HG03064 (cell line): ENCODE measurements around the gene SEMA4D.

Source experiments
- ATAC-seq: cut with Tn5 transposase; IDR thresholded peaks from one replicate; pipeline ENCODE4 v1.9.1; 2021; ENCODE audit warnings: low read depth; ENCODE audit not compliant: unreplicated experiment

SEMA4D gene

GRCh38 chr9:89395931-89396710 is 101.8 kb downstream of the SEMA4D start:
- ATAC-seq, result no peak

- no peak for ATAC-seq
Observed at GRCh38 chr9:89394412-89394811, 103.5 kb downstream of the SEMA4D start.

GRCh38 chr9:89391585-89391984 is 106.3 kb downstream of the SEMA4D start:
- ATAC-seq, result no peak

GRCh38 chr9:89390578-89391116 is 107.3 kb downstream of the SEMA4D start:
- ATAC-seq, result no peak

- no peak for ATAC-seq
Observed at GRCh38 chr9:89390068-89390555, 107.8 kb downstream of the SEMA4D start.

- no peak for ATAC-seq
Observed at GRCh38 chr9:89388868-89389177, 109.1 kb downstream of the SEMA4D start.

- no peak for ATAC-seq
Observed at GRCh38 chr9:89388084-89388867, 109.6 kb downstream of the SEMA4D start.

GRCh38 chr9:89387197-89387849 is 110.6 kb downstream of the SEMA4D start:
- ATAC-seq, result no peak

GRCh38 chr9:89386797-89387196 is 111.1 kb downstream of the SEMA4D start:
- no peak for ATAC-seq

GRCh38 chr9:89386206-89386605 is 111.7 kb downstream of the SEMA4D start:
- ATAC-seq, result no peak

GRCh38 chr9:89384783-89385182 is 113.1 kb downstream of the SEMA4D start:
- no peak for ATAC-seq

GRCh38 chr9:89383721-89384300 is 114.1 kb downstream of the SEMA4D start:
- ATAC-seq, result no peak

GRCh38 chr9:89383030-89383720 is 114.7 kb downstream of the SEMA4D start:
- no peak for ATAC-seq

- no peak for ATAC-seq
Observed at GRCh38 chr9:89382026-89382986, 115.6 kb downstream of the SEMA4D start.

- no peak for ATAC-seq
Observed at GRCh38 chr9:89381308-89381609, 116.7 kb downstream of the SEMA4D start.

- no peak for ATAC-seq
Observed at GRCh38 chr9:89380437-89381307, 117.2 kb downstream of the SEMA4D start.

GRCh38 chr9:89379508-89380115 is 118.3 kb downstream of the SEMA4D start:
- no peak for ATAC-seq

GRCh38 chr9:89379031-89379430 is 118.9 kb downstream of the SEMA4D start:
- ATAC-seq, result no peak
